GM12892 (cell line): ENCODE data around the gene PLSCR4.

ENCODE experiments used
- POLR2A ChIP-seq: IDR thresholded peaks from 2 replicates; pipeline ENCODE4 v1.6.1; 2011; ENCODE audit warnings: low read depth, low read length, control low read depth
- POLR2AphosphoS5 ChIP-seq: IDR thresholded peaks from 2 replicates; pipeline ENCODE4 v1.6.1; 2011; ENCODE audit warnings: low read depth, low read length, control low read depth
- TAF1 ChIP-seq: IDR thresholded peaks from 2 replicates; pipeline ENCODE4 v1.6.1; 2011; ENCODE audit warnings: low read depth, mild to moderate bottlenecking, control low read depth, low read length, borderline replicate concordance

- TF ChIP-seq POLR2A, result no peak
- no peak for TF ChIP-seq TAF1
- TF ChIP-seq POLR2AphosphoS5, result no peak
These were observed 70.5 kb downstream of the PLSCR4 start for GRCh38 chr3:146180376-146180775.
